Endodermal cell (in vitro differentiated cells): ENCODE measurements around the gene CHCHD3. TPM values are rescaled to one million over a fixed set of nuclear protein-coding genes. Genes with fewer than 3 reads are reported as not detected.

Source experiments
- DNase-seq: peaks from one replicate; pipeline ENCODE4 v3.0.0-alpha.2; 2017
- H3K27ac ChIP-seq: 2 replicates; pipeline ENCODE4 v1.5.1; 2013; ENCODE audit warnings: mild to moderate bottlenecking, low read depth, low read length, moderate library complexity
- H3K27me3 ChIP-seq: 2 replicates; pipeline ENCODE4 v1.6.1; 2013; ENCODE audit warnings: mild to moderate bottlenecking, low read length, moderate library complexity; ENCODE audit not compliant: insufficient read depth, control insufficient read depth, poor library complexity, severe bottlenecking
- H3K36me3 ChIP-seq: 2 replicates; pipeline ENCODE4 v1.7.0; 2013; ENCODE audit warnings: mild to moderate bottlenecking, low read length, moderate library complexity; ENCODE audit not compliant: control insufficient read depth, insufficient read depth
- H3K4me1 ChIP-seq: one replicate; pipeline ENCODE4 v1.7.0; 2013; ENCODE audit warnings: low read length; ENCODE audit not compliant: control insufficient read depth, insufficient read depth
- H3K4me3 ChIP-seq: 2 replicates; pipeline ENCODE4 v1.5.1; 2013; ENCODE audit warnings: mild to moderate bottlenecking, low read length, moderate library complexity
- H3K9ac ChIP-seq: 2 replicates; pipeline ENCODE4 v1.6.1; 2013; ENCODE audit warnings: mild to moderate bottlenecking, low read length, moderate library complexity; ENCODE audit not compliant: poor library complexity, severe bottlenecking; ENCODE audit errors: extremely low read depth
- H3K9me3 ChIP-seq: 2 replicates; pipeline ENCODE4 v1.6.1; 2013; ENCODE audit warnings: mild to moderate bottlenecking, low read length, moderate library complexity; ENCODE audit not compliant: control insufficient read depth
- H3K27ac Mint-ChIP-seq: 2 replicates; pipeline ENCODE4 v1.8.0; 2020; ENCODE audit warnings: mixed read lengths
- H3K27me3 Mint-ChIP-seq: 2 replicates; pipeline ENCODE4 v1.8.0; 2021; ENCODE audit warnings: mild to moderate bottlenecking, mixed read lengths; ENCODE audit not compliant: insufficient read depth
- H3K36me3 Mint-ChIP-seq: 2 replicates; pipeline ENCODE4 v1.8.0; 2020; ENCODE audit warnings: low read depth, mixed read lengths
- H3K4me1 Mint-ChIP-seq: 2 replicates; pipeline ENCODE4 v1.8.0; 2020; ENCODE audit warnings: mixed read lengths
- H3K4me3 Mint-ChIP-seq: 2 replicates; pipeline ENCODE4 v1.8.0; 2020; ENCODE audit warnings: mild to moderate bottlenecking, moderate library complexity, mixed read lengths
- H3K9me3 Mint-ChIP-seq: 2 replicates; pipeline ENCODE4 v1.8.0; 2020; ENCODE audit warnings: mild to moderate bottlenecking, mixed read lengths
- CTCF ChIP-seq: fragments of 200-600 bp; sonication (generic); conservative IDR thresholded peaks from 2 replicates; pipeline ENCODE4 v1.5.0; 2021; ENCODE audit warnings: antibody characterized with exemption, mild to moderate bottlenecking
- WGBS, 2 experiments: methylation state at CpG; one replicate each; pipeline versions ENCODE4 v1.1.5 to v1.1.7; 2013; ENCODE audit warnings: missing lambda C conversion rate in 2 of 2, mixed read lengths in 1 of 2; ENCODE audit not compliant: insufficient coverage in 1 of 2, insufficient read length in 1 of 2; 5-methylcytosine and 5-hydroxymethylcytosine counted together
- total RNA-seq, 2 donors: library from RNA; stranded (reverse); fragmentation: NEBNext Ultra II Directional in 1 of 2; extraction: Animal tissue kit (Norgen Biotek cat#: 25700) in 1 of 2; gene quantifications; 2 replicates in 1 of 2; 3 replicates in 1 of 2; pipeline ENCODE4 v1.2.1, GENCODE V29; 2021

The CHCHD3 gene
- total RNA-seq, 2 donors from 2014 or later, result 70.4 to 75.2 TPM

DNA sequence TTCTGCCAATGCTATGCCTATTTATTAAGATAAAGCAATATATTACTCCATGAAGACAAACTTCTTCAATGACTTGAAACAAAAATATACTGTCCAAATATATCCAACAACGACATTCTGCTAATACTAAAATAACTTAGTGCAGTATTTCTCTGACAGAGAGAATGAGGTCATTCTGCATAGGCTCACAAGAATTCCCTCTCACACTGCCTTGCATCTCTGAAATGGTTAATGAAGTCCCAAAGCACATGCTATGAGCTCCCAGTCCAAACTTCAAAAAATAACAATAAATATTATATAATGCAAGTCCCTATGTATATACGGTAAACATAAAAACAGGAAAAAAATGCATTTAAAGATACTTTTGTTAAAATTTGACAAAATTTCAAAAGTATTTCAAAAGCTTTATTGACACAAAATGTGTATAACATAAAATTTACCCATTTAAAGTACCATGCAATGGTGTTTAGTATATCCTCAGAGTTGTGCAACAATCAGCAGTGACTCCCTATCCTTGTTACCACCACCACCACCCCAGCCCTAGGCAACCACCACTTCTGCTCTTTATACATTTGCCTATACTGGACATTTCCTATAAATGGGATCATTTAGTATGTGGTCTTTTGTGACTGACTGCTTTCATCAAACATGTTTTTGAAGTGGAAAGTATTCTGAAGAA lies 27.6 kb downstream of the CHCHD3 start:
- Mint-ChIP-seq H3K36me3 (no peaks in the 10 kb centered on the region), H3K27ac (no peak overlapping the region), H3K27me3 (no peaks in the 10 kb centered on the region), H3K4me3 (no peak overlapping the region), H3K4me1 (peaks cover 20% of the 10 kb centered on the region), H3K9me3 (no peaks in the 10 kb centered on the region)
- H3K4me1 ChIP-seq, result peaks cover 5% of the 10 kb centered on the region
- 94 to 100% methylated on average over 1 to 2 of the region's 2 CpGs for WGBS, 2 experiments
- no peak overlapping the region for H3K27ac ChIP-seq
- no peak for TF ChIP-seq CTCF
- H3K27me3 ChIP-seq, result no peaks in the 10 kb centered on the region
- no peak overlapping the region for H3K9ac ChIP-seq
- H3K4me3 ChIP-seq, result no peak overlapping the region
- no peaks in the 10 kb centered on the region for H3K9me3 ChIP-seq
- no peak for DNase-seq
- no peaks in the 10 kb centered on the region for H3K36me3 ChIP-seq

DNA sequence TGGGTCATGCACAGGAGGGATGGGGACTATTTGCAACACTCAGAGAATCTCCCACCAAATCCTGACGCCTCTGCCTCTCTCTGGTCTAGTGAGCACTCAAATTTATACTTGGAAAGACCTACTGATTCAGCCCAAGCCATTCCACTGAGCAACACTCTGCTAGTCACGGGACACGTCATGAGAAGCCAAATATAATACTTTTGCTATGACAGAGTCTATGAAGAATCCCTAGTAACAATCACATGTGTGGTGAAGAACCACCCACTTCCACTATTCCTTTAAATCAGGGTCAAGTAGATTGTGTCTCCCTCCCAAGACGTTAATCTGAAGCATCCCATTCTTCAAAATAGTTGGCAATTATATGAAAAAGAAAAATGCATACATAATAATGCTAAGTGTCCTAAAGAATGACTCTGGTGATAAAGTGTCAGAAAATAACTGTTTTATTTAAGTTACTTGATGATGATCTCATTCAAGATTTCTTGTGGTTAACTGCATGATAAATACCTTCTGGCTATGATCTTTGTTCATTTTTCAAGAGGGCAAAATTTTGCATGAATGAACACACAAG lies 28.5 kb downstream of the CHCHD3 start:
- H3K27me3 Mint-ChIP-seq, result no peaks in the 10 kb centered on the region
- Histone ChIP-seq H3K27ac (no peak overlapping the region), H3K9ac (no peak overlapping the region), H3K4me1 (peaks cover 5% of the 10 kb centered on the region), H3K4me3 (no peak overlapping the region), H3K9me3 (no peaks in the 10 kb centered on the region), H3K36me3 (no peaks in the 10 kb centered on the region), H3K27me3 (no peaks in the 10 kb centered on the region)
- no peak overlapping the region for H3K27ac Mint-ChIP-seq
- no peak for DNase-seq
- H3K9me3 Mint-ChIP-seq, result no peaks in the 10 kb centered on the region
- no peaks in the 10 kb centered on the region for H3K36me3 Mint-ChIP-seq
- no peak for TF ChIP-seq CTCF
- WGBS, 2 experiments, result 90 to 100% methylated on average over 3 to 4 of the region's 4 CpGs
- H3K4me3 Mint-ChIP-seq, result no peak overlapping the region
- peaks cover 16% of the 10 kb centered on the region for H3K4me1 Mint-ChIP-seq

DNA sequence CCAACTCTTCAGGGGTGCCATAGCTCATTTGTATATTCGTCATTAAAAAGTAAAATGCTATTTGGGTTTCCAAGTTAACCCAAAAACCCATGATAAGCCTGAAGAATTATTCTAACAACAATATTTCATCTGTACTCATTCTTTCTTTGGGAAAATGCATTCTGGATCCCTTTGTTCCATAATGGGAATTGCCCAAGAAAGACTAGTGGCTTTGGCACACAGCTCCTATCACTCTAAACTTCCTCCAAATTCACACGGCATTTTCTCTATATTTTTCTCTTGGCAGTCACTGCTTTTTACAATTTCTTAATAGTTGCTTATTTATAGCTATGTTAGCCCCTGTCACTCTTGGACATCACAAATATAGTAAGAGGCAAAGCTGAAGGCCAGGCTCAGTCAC lies 29.1 kb downstream of the CHCHD3 start:
- H3K27me3 ChIP-seq, result no peaks in the 10 kb centered on the region
- H3K9me3 Mint-ChIP-seq, result no peaks in the 10 kb centered on the region
- no peak for DNase-seq
- no peak for TF ChIP-seq CTCF
- peaks cover 16% of the 10 kb centered on the region for H3K4me1 Mint-ChIP-seq
- H3K4me1 ChIP-seq, result peaks cover 5% of the 10 kb centered on the region
- no peaks in the 10 kb centered on the region for H3K27me3 Mint-ChIP-seq
- H3K4me3 Mint-ChIP-seq, result no peak overlapping the region
- H3K4me3 ChIP-seq, result no peak overlapping the region
- H3K27ac Mint-ChIP-seq, result no peak overlapping the region
- H3K9ac ChIP-seq, result no peak overlapping the region
- H3K27ac ChIP-seq, result no peak overlapping the region
- WGBS, 2 experiments, result 92 to 100% methylated on average over 1 to 2 of the region's 2 CpGs
- no peaks in the 10 kb centered on the region for H3K9me3 ChIP-seq
- no peaks in the 10 kb centered on the region for H3K36me3 ChIP-seq
- H3K36me3 Mint-ChIP-seq, result no peaks in the 10 kb centered on the region
